ENCODE measurements around the gene RGS3.

Gene RGS3

GRCh38 chr9:113545068-113545467, 81.5 kb downstream of the RGS3 start:
- TF ChIP-seq SPI1 (IDR thresholded peaks at IDR 0.05; ENCODE audit: borderline replicate concordance, low read depth) (no peak), POLR2AphosphoS5 (IDR thresholded peaks at IDR 0.05; ENCODE audit: low read depth) (no peak), CTCF (IDR thresholded peaks at IDR 0.05; ENCODE audit: insufficient read depth, low read length) (no peak), GABPA (IDR thresholded peaks at IDR 0.05; ENCODE audit: low read depth) (no peak), REST (IDR thresholded peaks at IDR 0.05; ENCODE audit: insufficient replicate concordance, low read depth) (no peak)
- DNase-seq (ENCODE audit: low read depth in 1 of 2, low spot score in 1 of 2): no peak
- Histone ChIP-seq H3K27ac (replicated peaks) (no peak overlapping the region), H3K27me3 (ENCODE audit: insufficient read depth, poor library complexity, severe bottlenecking) (no peaks in the 10 kb centered on the region), H3K4me3 (replicated peaks; ENCODE audit: insufficient read depth, low read length) (no peak overlapping the region)

- Histone ChIP-seq H3K4me3 (replicated peaks; ENCODE audit: insufficient read depth, low read length) (no peak overlapping the region), H3K27ac (replicated peaks) (no peak overlapping the region), H3K27me3 (ENCODE audit: insufficient read depth, poor library complexity, severe bottlenecking) (no peaks in the 10 kb centered on the region)
- no peak for TF ChIP-seq REST (IDR thresholded peaks at IDR 0.05; ENCODE audit: insufficient replicate concordance, low read depth)
- DNase-seq (ENCODE audit: low read depth in 1 of 2, low spot score in 1 of 2): no peak
Measured at GRCh38 chr9:113546566-113546965, 83.0 kb downstream of the RGS3 start.

- TF ChIP-seq CTCF (IDR thresholded peaks at IDR 0.05; ENCODE audit: insufficient read depth, low read length) (no peak), GABPA (IDR thresholded peaks at IDR 0.05; ENCODE audit: low read depth) (no peak), REST (IDR thresholded peaks at IDR 0.05; ENCODE audit: insufficient replicate concordance, low read depth) (no peak), SPI1 (IDR thresholded peaks at IDR 0.05; ENCODE audit: borderline replicate concordance, low read depth) (no peak), POLR2AphosphoS5 (IDR thresholded peaks at IDR 0.05; ENCODE audit: low read depth) (no peak)
- no peak overlapping the region for H3K27ac ChIP-seq (replicated peaks)
- no peak overlapping the region for H3K4me3 ChIP-seq (replicated peaks; ENCODE audit: insufficient read depth, low read length)
Measured at GRCh38 chr9:113547501-113547900, 84.0 kb downstream of the RGS3 start.

More at GRCh38 chr9:113547501-113547900, 84.0 kb downstream of the RGS3 start:
- no peaks in the 10 kb centered on the region for H3K27me3 ChIP-seq (ENCODE audit: insufficient read depth, poor library complexity, severe bottlenecking)
- no peak for DNase-seq (ENCODE audit: low read depth in 1 of 2, low spot score in 1 of 2)
